WTC11 (cell line): Measurements from ENCODE around the gene AGTRAP. TPM values are rescaled to one million over a fixed set of nuclear protein-coding genes. Genes with fewer than 3 reads are reported as not detected.

Experiments used
- ATAC-seq: fragments of 200-7000 bp; cut with Tn5 transposase; 2 replicates; pipeline ENCODE4 v1.10.0; 2021; ENCODE audit warnings: mild to moderate bottlenecking, moderate library complexity
- CTCF ChIA-PET: fragments of 300-600 bp; sonication (Branson Sonifier 250); formaldehyde crosslinking; loops from one replicate; lab custom pipeline; 2021; ENCODE audit warnings: antibody characterized with exemption; lab: Charles Lee
- POLR2A ChIA-PET: fragments of 350-600 bp; sonication (Branson Sonifier 250); formaldehyde crosslinking; loops from one replicate; lab custom pipeline; 2021; ENCODE audit warnings: antibody characterized with exemption; lab: Charles Lee
- DNase-seq: peaks from one replicate; pipeline ENCODE4 v3.0.0; 2021; ENCODE audit warnings: low spot score
- H3K27ac Mint-ChIP-seq: 2 replicates; pipeline ENCODE4 v1.8.0; 2021; ENCODE audit warnings: mixed read lengths
- H3K27me3 Mint-ChIP-seq: 2 replicates; pipeline ENCODE4 v1.8.0; 2021; ENCODE audit warnings: low read depth, mild to moderate bottlenecking, moderate library complexity, mixed read lengths
- H3K36me3 Mint-ChIP-seq: 2 replicates; pipeline ENCODE4 v1.8.0; 2021; ENCODE audit warnings: mixed read lengths
- H3K4me1 Mint-ChIP-seq: 2 replicates; pipeline ENCODE4 v1.8.0; 2022; ENCODE audit warnings: mixed read lengths
- H3K4me3 Mint-ChIP-seq: 2 replicates; pipeline ENCODE4 v1.8.0; 2021; ENCODE audit warnings: mild to moderate bottlenecking, moderate library complexity, mixed read lengths
- H3K9me3 Mint-ChIP-seq: 2 replicates; pipeline ENCODE4 v1.8.0; 2021; ENCODE audit warnings: mixed read lengths
- ELF4 ChIP-seq: sonication (generic); formaldehyde crosslinking; IDR thresholded peaks from 2 replicates; pipeline ENCODE4 v1.8.1; 2022; ENCODE audit warnings: low read depth, mild to moderate bottlenecking, moderate library complexity, missing genetic modification reagents
- HMGA2 ChIP-seq: fragments of 250-450 bp; sonication (Bioruptor Pico); IDR thresholded peaks from 2 replicates; pipeline ENCODE4 v1.4.0; 2021; ENCODE audit warnings: mild to moderate bottlenecking, moderate library complexity
- IRF2 ChIP-seq: sonication (generic); formaldehyde crosslinking; IDR thresholded peaks from 2 replicates; pipeline ENCODE4 v1.8.0; 2022; ENCODE audit warnings: low read depth, missing genetic modification reagents, borderline replicate concordance
- PRRX2 ChIP-seq: fragments of 250-450 bp; sonication (Bioruptor Pico); IDR thresholded peaks from 2 replicates; pipeline ENCODE4 v1.8.0; 2021; ENCODE audit warnings: mild to moderate bottlenecking
- RELA ChIP-seq: sonication (generic); formaldehyde crosslinking; IDR thresholded peaks from 2 replicates; pipeline ENCODE4 v1.8.1; 2022; ENCODE audit warnings: missing genetic modification reagents, mild to moderate bottlenecking, borderline replicate concordance
- SMAD3 ChIP-seq: sonication (generic); formaldehyde crosslinking; IDR thresholded peaks from 2 replicates; pipeline ENCODE4 v1.8.0; 2022; ENCODE audit warnings: missing genetic modification reagents, mild to moderate bottlenecking, borderline replicate concordance
- SMAD4 ChIP-seq: sonication (generic); formaldehyde crosslinking; IDR thresholded peaks from 2 replicates; pipeline ENCODE4 v1.8.0; 2022; ENCODE audit warnings: mild to moderate bottlenecking, missing genetic modification reagents
- ZNF121 ChIP-seq: sonication (generic); formaldehyde crosslinking; IDR thresholded peaks from 2 replicates; pipeline ENCODE4 v1.8.0; 2023; ENCODE audit warnings: missing genetic modification reagents
- ZNF263 ChIP-seq: sonication (generic); formaldehyde crosslinking; IDR thresholded peaks from 2 replicates; pipeline ENCODE4 v1.8.1; 2022; ENCODE audit warnings: low read depth, mild to moderate bottlenecking, moderate library complexity, missing genetic modification reagents
- ZNF317 ChIP-seq: sonication (generic); formaldehyde crosslinking; IDR thresholded peaks from 2 replicates; pipeline ENCODE4 v1.8.1; 2023; ENCODE audit warnings: low read depth, mild to moderate bottlenecking, moderate library complexity, missing genetic modification reagents, borderline replicate concordance
- total RNA-seq: library from RNA; stranded (reverse); gene quantifications from 3 replicates; pipeline ENCODE4 v1.2.3, GENCODE V29; 2021
- TF ChIP-seq, protein P1 (sequence below): sonication (generic); formaldehyde crosslinking; IDR thresholded peaks from 2 replicates; pipeline ENCODE4 v1.8.1; 2023; ENCODE audit warnings: mild to moderate bottlenecking, moderate library complexity, missing genetic modification reagents
- TF ChIP-seq, protein P2 (sequence below): sonication (generic); formaldehyde crosslinking; IDR thresholded peaks from 2 replicates; pipeline ENCODE4 v1.8.1; 2022; ENCODE audit warnings: missing genetic modification reagents, borderline replicate concordance
- TF ChIP-seq, protein P3 (sequence below): sonication (generic); formaldehyde crosslinking; IDR thresholded peaks from 2 replicates; pipeline ENCODE4 v1.8.0; 2022; ENCODE audit warnings: mild to moderate bottlenecking, missing genetic modification reagents
- TF ChIP-seq, protein P4 (sequence below): sonication (generic); formaldehyde crosslinking; IDR thresholded peaks from 2 replicates; pipeline ENCODE4 v1.8.1; 2022; ENCODE audit warnings: mild to moderate bottlenecking, missing genetic modification reagents, moderate library complexity, borderline replicate concordance
- TF ChIP-seq, protein P5 (sequence below): sonication (generic); formaldehyde crosslinking; IDR thresholded peaks from 2 replicates; pipeline ENCODE4 v1.8.1; 2023; ENCODE audit warnings: mild to moderate bottlenecking, missing genetic modification reagents, moderate library complexity

The AGTRAP gene
- total RNA-seq, 1 experiment from 2014 or later, result 81.6 TPM

DNA sequence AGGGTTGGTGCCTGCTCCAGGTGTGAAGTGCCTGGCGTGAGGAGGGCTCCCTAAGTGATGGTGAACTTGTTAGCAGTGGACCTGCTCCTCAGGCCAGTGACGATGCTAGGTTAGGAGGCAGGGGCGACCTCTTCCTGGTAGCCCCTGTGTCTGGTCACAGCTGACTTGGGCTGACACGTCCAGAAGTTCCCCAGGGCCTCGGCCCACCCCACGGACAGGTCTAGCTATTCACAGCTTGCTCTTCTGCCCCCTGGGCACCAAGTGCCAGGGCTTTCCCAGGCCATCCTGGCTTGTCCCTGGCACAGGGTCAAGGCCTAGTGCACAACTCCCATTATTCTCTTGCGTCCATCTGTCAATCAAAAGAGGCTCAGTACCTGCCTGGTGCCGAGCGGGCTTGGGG lies 15.2 kb downstream of the AGTRAP start (continued):
- TF ChIP-seq, protein P1, sequence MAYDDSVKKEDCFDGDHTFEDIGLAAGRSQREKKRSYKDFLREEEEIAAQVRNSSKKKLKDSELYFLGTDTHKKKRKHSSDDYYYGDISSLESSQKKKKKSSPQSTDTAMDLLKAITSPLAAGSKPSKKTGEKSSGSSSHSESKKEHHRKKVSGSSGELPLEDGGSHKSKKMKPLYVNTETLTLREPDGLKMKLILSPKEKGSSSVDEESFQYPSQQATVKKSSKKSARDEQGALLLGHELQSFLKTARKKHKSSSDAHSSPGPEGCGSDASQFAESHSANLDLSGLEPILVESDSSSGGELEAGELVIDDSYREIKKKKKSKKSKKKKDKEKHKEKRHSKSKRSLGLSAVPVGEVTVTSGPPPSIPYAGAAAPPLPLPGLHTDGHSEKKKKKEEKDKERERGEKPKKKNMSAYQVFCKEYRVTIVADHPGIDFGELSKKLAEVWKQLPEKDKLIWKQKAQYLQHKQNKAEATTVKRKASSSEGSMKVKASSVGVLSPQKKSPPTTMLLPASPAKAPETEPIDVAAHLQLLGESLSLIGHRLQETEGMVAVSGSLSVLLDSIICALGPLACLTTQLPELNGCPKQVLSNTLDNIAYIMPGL (CRISPR knock-in tag), result no peak
- TF ChIP-seq, protein P2, sequence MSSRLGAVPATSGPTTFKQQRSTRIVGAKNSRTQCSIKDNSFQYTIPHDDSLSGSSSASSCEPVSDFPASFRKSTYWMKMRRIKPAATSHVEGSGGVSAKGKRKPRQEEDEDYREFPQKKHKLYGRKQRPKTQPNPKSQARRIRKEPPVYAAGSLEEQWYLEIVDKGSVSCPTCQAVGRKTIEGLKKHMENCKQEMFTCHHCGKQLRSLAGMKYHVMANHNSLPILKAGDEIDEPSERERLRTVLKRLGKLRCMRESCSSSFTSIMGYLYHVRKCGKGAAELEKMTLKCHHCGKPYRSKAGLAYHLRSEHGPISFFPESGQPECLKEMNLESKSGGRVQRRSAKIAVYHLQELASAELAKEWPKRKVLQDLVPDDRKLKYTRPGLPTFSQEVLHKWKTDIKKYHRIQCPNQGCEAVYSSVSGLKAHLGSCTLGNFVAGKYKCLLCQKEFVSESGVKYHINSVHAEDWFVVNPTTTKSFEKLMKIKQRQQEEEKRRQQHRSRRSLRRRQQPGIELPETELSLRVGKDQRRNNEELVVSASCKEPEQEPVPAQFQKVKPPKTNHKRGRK (CRISPR knock-in tag), result no peak
- TF ChIP-seq ELF4 (CRISPR knock-in tag) (no peak), SMAD4 (CRISPR knock-in tag) (no peak), IRF2 (CRISPR knock-in tag) (no peak), HMGA2 (no peak)
- TF ChIP-seq, protein P3, sequence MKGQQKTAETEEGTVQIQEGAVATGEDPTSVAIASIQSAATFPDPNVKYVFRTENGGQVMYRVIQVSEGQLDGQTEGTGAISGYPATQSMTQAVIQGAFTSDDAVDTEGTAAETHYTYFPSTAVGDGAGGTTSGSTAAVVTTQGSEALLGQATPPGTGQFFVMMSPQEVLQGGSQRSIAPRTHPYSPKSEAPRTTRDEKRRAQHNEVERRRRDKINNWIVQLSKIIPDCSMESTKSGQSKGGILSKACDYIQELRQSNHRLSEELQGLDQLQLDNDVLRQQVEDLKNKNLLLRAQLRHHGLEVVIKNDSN (CRISPR knock-in tag), result no peak
- TF ChIP-seq, all 79 proteins: peak for 0

DNA sequence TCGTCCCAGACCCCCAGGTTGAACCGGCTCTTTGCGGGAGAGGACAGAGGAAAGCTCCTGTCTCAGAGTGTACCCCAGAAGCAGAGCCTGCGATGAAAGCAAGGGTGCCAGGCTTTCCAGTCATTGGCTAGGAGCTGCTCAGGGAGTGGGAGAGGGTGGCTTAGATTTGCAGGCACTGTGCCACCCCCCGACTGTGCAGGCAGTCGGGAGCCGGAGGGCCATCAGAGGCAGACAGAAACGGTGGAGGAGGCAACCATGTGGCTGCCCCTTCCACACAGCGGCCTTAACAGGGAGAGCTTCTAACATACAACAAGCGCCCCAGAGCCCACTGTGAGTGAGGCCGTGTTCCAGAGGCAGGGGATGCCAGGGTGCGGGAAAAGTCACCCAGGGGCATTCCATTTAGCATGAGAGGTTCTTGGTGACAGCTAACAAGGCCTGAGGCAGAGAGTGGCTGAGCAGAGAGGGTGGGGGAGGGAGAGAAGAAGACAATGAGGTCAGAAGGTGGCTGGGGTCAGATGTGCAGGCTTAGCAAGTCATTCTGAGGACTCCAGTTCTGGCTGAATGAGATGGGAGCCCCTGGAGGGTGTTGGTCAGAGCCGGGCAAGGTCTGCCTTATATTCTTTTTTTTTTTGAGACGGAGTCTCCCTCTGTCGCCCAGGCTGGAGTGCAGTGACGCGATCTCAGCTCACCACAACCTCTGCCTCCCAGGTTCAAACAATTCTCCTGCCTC lies 16.6 kb downstream of the AGTRAP start:
- CTCF ChIA-PET, result interaction anchor here (1.5 kb wide), 1 partner anchor 86 kb away, joined by 4 read pairs; no protein-coding TSS in a partner anchor
- Mint-ChIP-seq H3K27ac (peak overlapping the region; percentile 45; the same call in 1 of the 2 replicates), H3K9me3 (peaks cover 5% of the 10 kb centered on the region), H3K27me3 (peaks cover 16% of the 10 kb centered on the region), H3K36me3 (peaks cover 16% of the 10 kb centered on the region), H3K4me1 (peaks cover 26% of the 10 kb centered on the region)
- DNase-seq (no peak), ATAC-seq (no peak)
- TF ChIP-seq ZNF263, result no peak
- TF ChIP-seq, protein P4, sequence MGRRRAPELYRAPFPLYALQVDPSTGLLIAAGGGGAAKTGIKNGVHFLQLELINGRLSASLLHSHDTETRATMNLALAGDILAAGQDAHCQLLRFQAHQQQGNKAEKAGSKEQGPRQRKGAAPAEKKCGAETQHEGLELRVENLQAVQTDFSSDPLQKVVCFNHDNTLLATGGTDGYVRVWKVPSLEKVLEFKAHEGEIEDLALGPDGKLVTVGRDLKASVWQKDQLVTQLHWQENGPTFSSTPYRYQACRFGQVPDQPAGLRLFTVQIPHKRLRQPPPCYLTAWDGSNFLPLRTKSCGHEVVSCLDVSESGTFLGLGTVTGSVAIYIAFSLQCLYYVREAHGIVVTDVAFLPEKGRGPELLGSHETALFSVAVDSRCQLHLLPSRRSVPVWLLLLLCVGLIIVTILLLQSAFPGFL (CRISPR knock-in tag), result no peak
- no peak for TF ChIP-seq PRRX2 (CRISPR knock-in tag)
- TF ChIP-seq RELA (CRISPR knock-in tag), result 0 out of 2 replicates have a peak, but pooled peaks have one; percentile 29
- TF ChIP-seq ZNF317, result no peak
- no peak for TF ChIP-seq ZNF121 (CRISPR knock-in tag)
- TF ChIP-seq, protein P2 (CRISPR knock-in tag), result no peak
- TF ChIP-seq, protein P5, sequence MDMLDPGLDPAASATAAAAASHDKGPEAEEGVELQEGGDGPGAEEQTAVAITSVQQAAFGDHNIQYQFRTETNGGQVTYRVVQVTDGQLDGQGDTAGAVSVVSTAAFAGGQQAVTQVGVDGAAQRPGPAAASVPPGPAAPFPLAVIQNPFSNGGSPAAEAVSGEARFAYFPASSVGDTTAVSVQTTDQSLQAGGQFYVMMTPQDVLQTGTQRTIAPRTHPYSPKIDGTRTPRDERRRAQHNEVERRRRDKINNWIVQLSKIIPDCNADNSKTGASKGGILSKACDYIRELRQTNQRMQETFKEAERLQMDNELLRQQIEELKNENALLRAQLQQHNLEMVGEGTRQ (CRISPR knock-in tag), result no peak
- TF ChIP-seq SMAD3, result no peak
- TF ChIP-seq, all 79 proteins: peak for 1
- POLR2A ChIA-PET, result interaction anchor here (0.7 kb wide), 1 partner anchor 11 kb away, joined by 4 read pairs; no protein-coding TSS in a partner anchor
- no peak overlapping the region for H3K4me3 Mint-ChIP-seq
